HAP-1 (cell line): ENCODE measurements around the gene VWA8.
A peak's percentile ranks its signal among the peaks of the same experiment; 100 is the strongest.
"Not testable (repeated sequence)": the region's sequence is repeated elsewhere in the genome, so short reads cannot be mapped to it uniquely, and the experiment has no call there.

Source experiments
- DNase-seq, 2 experiments: peaks; one replicate each; pipeline ENCODE4 v3.0.0-alpha.2; 2016 to 2020; ENCODE audit warnings: low spot score in 2 of 2
- H3K27me3 ChIP-seq: fragments of 250-450 bp; sonication (Bioruptor Pico); 2 replicates; pipeline ENCODE4 v1.5.1; 2020; ENCODE audit warnings: low read depth, mild to moderate bottlenecking, moderate library complexity
- H3K36me3 ChIP-seq: fragments of 250-450 bp; sonication (Bioruptor Pico); replicated peaks from 2 replicates; pipeline ENCODE4 v1.5.1; 2020; ENCODE audit warnings: mild to moderate bottlenecking
- H3K4me1 ChIP-seq: fragments of 250-450 bp; sonication (Bioruptor Pico); 2 replicates; pipeline ENCODE4 v1.5.1; 2020; ENCODE audit warnings: mild to moderate bottlenecking
- H3K4me3 ChIP-seq: fragments of 250-450 bp; sonication (Bioruptor Pico); 2 replicates; pipeline ENCODE4 v1.5.1; 2020; ENCODE audit warnings: mild to moderate bottlenecking, moderate library complexity
- H3K9me3 ChIP-seq: fragments of 250-450 bp; sonication (Bioruptor Pico); 2 replicates; pipeline ENCODE4 v1.5.1; 2020; ENCODE audit warnings: mild to moderate bottlenecking, moderate library complexity
- in situ Hi-C: fragments of 300-500 bp; cut with MboI; formaldehyde crosslinking; loops from 3 replicates; pipeline ENCODE4 v1.14.3; 2020; ENCODE audit warnings: low sequenced_read_pairs, inconsistent platforms, mixed read lengths

Gene VWA8

GRCh38 chr13:41848435-41849255 is 112.3 kb downstream of the VWA8 start:
- Histone ChIP-seq H3K4me3 (no peak overlapping the region), H3K36me3 (no peaks in the 10 kb centered on the region; the same call in 1 of the 2 replicates), H3K9me3 (no peaks in the 10 kb centered on the region), H3K4me1 (no peaks in the 10 kb centered on the region), H3K27me3 (no peaks in the 10 kb centered on the region)
- in situ Hi-C loops = no loop called here
- no peak for DNase-seq

GRCh38 chr13:41847216-41847615 is 113.7 kb downstream of the VWA8 start:
- Histone ChIP-seq H3K36me3 (no peaks in the 10 kb centered on the region; the same call in 1 of the 2 replicates), H3K9me3 (no peaks in the 10 kb centered on the region), H3K4me1 (0 out of 2 replicates have a peak, but pooled peaks cover under 1% of the 10 kb centered on the region), H3K27me3 (no peaks in the 10 kb centered on the region), H3K4me3 (no peak overlapping the region)
- no peak for DNase-seq
- in situ Hi-C loops = no loop called here

- no peaks in the 10 kb centered on the region for H3K9me3 ChIP-seq
- DNase-seq = no peak
- no peak overlapping the region for H3K4me3 ChIP-seq
- no peaks in the 10 kb centered on the region; the same call in 1 of the 2 replicates for H3K36me3 ChIP-seq
- in situ Hi-C loops = no loop called here
- H3K27me3 ChIP-seq = no peaks in the 10 kb centered on the region
- H3K4me1 ChIP-seq = 0 out of 2 replicates have a peak, but pooled peaks cover 2% of the 10 kb centered on the region
These were observed 118.8 kb downstream of the VWA8 start for GRCh38 chr13:41842036-41842620.

- in situ Hi-C loops = no loop called here
- no peaks in the 10 kb centered on the region for H3K27me3 ChIP-seq
- peaks cover 4% of the 10 kb centered on the region; the same call in 1 of the 2 replicates for H3K4me1 ChIP-seq
These were observed 123.3 kb downstream of the VWA8 start for GRCh38 chr13:41837629-41838028.

GRCh38 chr13:41835871-41836270 is 125.0 kb downstream of the VWA8 start:
- no peaks in the 10 kb centered on the region for H3K9me3 ChIP-seq
- no peak for DNase-seq
- H3K36me3 ChIP-seq = no peaks in the 10 kb centered on the region; the same call in 1 of the 2 replicates
- in situ Hi-C loops = no loop called here
- no peak overlapping the region for H3K4me3 ChIP-seq
- H3K4me1 ChIP-seq = peaks cover 2% of the 10 kb centered on the region; the same call in 1 of the 2 replicates
- no peaks in the 10 kb centered on the region for H3K27me3 ChIP-seq

More at GRCh38 chr13:41837629-41838028, 123.3 kb downstream of the VWA8 start:
- Histone ChIP-seq H3K36me3 (no peaks in the 10 kb centered on the region), H3K4me3 (no peak overlapping the region), H3K9me3 (no peaks in the 10 kb centered on the region)
- no peak for DNase-seq

- H3K9me3 ChIP-seq, in situ Hi-C loops, H3K4me1 ChIP-seq, H3K27me3 ChIP-seq, DNase-seq, H3K4me3 ChIP-seq, H3K36me3 ChIP-seq: not testable (repeated sequence)
These were observed 126.2 kb downstream of the VWA8 start for GRCh38 chr13:41834697-41835096.

- DNase-seq = no peak
- H3K27me3 ChIP-seq = no peaks in the 10 kb centered on the region
- in situ Hi-C loops = no loop called here
- H3K36me3 ChIP-seq = no peaks in the 10 kb centered on the region; the same call in none of the 2 replicates
- peaks cover 2% of the 10 kb centered on the region; the same call in 1 of the 2 replicates for H3K4me1 ChIP-seq
- no peak overlapping the region for H3K4me3 ChIP-seq
- no peaks in the 10 kb centered on the region for H3K9me3 ChIP-seq
These were observed 127.1 kb downstream of the VWA8 start for GRCh38 chr13:41833831-41834230.

- in situ Hi-C loops = no loop called here
- no peaks in the 10 kb centered on the region for H3K27me3 ChIP-seq
- no peaks in the 10 kb centered on the region for H3K9me3 ChIP-seq
- H3K36me3 ChIP-seq = no peaks in the 10 kb centered on the region; the same call in none of the 2 replicates
- H3K4me3 ChIP-seq = no peak overlapping the region
- no peak for DNase-seq
- H3K4me1 ChIP-seq = peaks cover 3% of the 10 kb centered on the region
These were observed 127.7 kb downstream of the VWA8 start for GRCh38 chr13:41833201-41833600.

- Histone ChIP-seq H3K9me3 (no peaks in the 10 kb centered on the region), H3K27me3 (no peaks in the 10 kb centered on the region), H3K4me1 (peaks cover 9% of the 10 kb centered on the region), H3K4me3 (no peak overlapping the region), H3K36me3 (no peaks in the 10 kb centered on the region; the same call in none of the 2 replicates)
- DNase-seq = peak in 1 of 2 experiments; percentile 8
- in situ Hi-C loops = no loop called here
These were observed 133.2 kb downstream of the VWA8 start for GRCh38 chr13:41827507-41828213.

GRCh38 chr13:41825691-41826090 is 135.2 kb downstream of the VWA8 start:
- Histone ChIP-seq H3K36me3 (no peaks in the 10 kb centered on the region; the same call in 1 of the 2 replicates), H3K4me1 (peaks cover 9% of the 10 kb centered on the region), H3K9me3 (no peaks in the 10 kb centered on the region), H3K4me3 (no peak overlapping the region), H3K27me3 (no peaks in the 10 kb centered on the region)
- in situ Hi-C loops = no loop called here
- no peak for DNase-seq

- H3K4me1 ChIP-seq = peaks cover 9% of the 10 kb centered on the region
- peaks cover 2% of the 10 kb centered on the region; the same call in 1 of the 2 replicates for H3K36me3 ChIP-seq
- H3K4me3 ChIP-seq = no peak overlapping the region
- H3K9me3 ChIP-seq = no peaks in the 10 kb centered on the region
- in situ Hi-C loops = no loop called here
- no peak for DNase-seq
- H3K27me3 ChIP-seq = no peaks in the 10 kb centered on the region
These were observed 137.4 kb downstream of the VWA8 start for GRCh38 chr13:41823476-41823875.

- H3K36me3 ChIP-seq = peaks cover 2% of the 10 kb centered on the region; the same call in 1 of the 2 replicates
- no peak for DNase-seq
- peaks cover 2% of the 10 kb centered on the region for H3K4me1 ChIP-seq
- no peak overlapping the region for H3K4me3 ChIP-seq
- no peaks in the 10 kb centered on the region for H3K27me3 ChIP-seq
- in situ Hi-C loops = no loop called here
- H3K9me3 ChIP-seq = no peaks in the 10 kb centered on the region
These were observed 138.3 kb downstream of the VWA8 start for GRCh38 chr13:41822560-41822959.

GRCh38 chr13:41821238-41821594 is 139.7 kb downstream of the VWA8 start:
- DNase-seq = no peak
- Histone ChIP-seq H3K4me3 (no peak overlapping the region), H3K9me3 (no peaks in the 10 kb centered on the region), H3K36me3 (peaks cover 6% of the 10 kb centered on the region), H3K27me3 (no peaks in the 10 kb centered on the region), H3K4me1 (no peaks in the 10 kb centered on the region)
- in situ Hi-C loops = no loop called here
